Measurements from ENCODE around the gene RMP24.
A peak's percentile ranks its signal among the peaks of the same experiment; 100 is the strongest.

Gene RMP24

GRCh38 chr18:35972197-35973000 is at the start of gene RMP24:
RMP24 (plus strand) TSS chr18:35972679.
- peaks cover 5% of the 10 kb centered on the region for H3K36me3 ChIP-seq (ENCODE audit: control insufficient read depth, insufficient read depth, low read length)
- H3K9me3 ChIP-seq (ENCODE audit: control insufficient read depth, insufficient read depth, low read length), result no peaks in the 10 kb centered on the region
- H3K27me3 ChIP-seq (ENCODE audit: control insufficient read depth, insufficient read depth, low read length), result no peaks in the 10 kb centered on the region
- peaks cover 6% of the 10 kb centered on the region for H3K4me1 ChIP-seq (ENCODE audit: control insufficient read depth, insufficient read depth, low read length)
- peak; percentile 90 to 99 (median 96) for DNase-seq (ENCODE audit: low read depth in 4 of 6, low spot score in 6 of 6)
- under 1% methylated on average over 73 of the region's 73 CpGs for WGBS (ENCODE audit: insufficient coverage)
- peak within 1 kb of the TSS; percentile 92 for H3K4me3 ChIP-seq (ENCODE audit: low read depth, low read length)
- H3K27ac ChIP-seq (ENCODE audit: low read depth, low read length), result peak within 1 kb of the TSS; percentile 93

DNA sequence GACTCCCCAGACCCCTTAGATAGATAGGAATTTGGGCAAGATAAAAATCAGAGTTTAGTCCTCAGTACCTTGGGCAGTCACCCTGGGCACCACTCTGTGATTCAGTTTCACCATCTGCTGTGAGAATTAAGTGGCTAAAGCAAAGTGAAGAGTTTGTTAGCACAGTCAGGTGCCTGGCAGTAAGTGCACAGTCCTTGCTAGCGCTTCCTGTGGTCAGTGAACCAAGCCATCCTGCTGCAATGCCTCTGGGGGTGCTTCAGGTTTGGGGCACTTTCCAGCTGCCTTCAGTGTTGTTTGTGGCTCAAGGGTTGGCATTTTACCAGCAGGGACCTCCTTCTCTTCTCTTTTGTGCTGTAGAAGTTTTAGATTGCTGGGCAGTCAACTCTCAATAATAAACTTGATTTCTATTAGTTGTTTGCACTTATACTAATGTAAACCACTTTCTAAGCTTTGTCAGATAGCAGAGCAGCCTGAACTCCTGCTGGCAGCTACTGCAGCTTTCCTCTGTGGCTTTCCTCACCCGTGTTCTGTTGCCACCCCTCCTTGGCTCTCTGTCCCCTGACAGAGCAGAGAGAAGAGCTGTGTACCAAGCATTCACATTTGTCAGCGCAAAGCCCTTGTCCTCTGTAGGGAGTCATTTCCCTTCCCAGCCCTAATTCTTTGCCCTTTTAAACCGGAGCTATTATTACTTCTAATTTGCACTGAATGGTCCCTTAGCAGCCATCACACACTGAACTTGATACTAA is 48.4 kb upstream of the RMP24 start:
- no peaks in the 10 kb centered on the region for H3K27me3 ChIP-seq (ENCODE audit: control insufficient read depth, insufficient read depth, low read length)
- DNase-seq (ENCODE audit: low read depth in 4 of 6, low spot score in 6 of 6), result peak in 4 of 6 donors; percentile 17 to 91 (median 30)
- H3K4me3 ChIP-seq (ENCODE audit: low read depth, low read length), result no peak overlapping the region
- no peaks in the 10 kb centered on the region for H3K36me3 ChIP-seq (ENCODE audit: control insufficient read depth, insufficient read depth, low read length)
- H3K9me3 ChIP-seq (ENCODE audit: control insufficient read depth, insufficient read depth, low read length), result no peaks in the 10 kb centered on the region
- H3K27ac ChIP-seq (ENCODE audit: low read depth, low read length), result no peak overlapping the region
- H3K4me1 ChIP-seq (ENCODE audit: control insufficient read depth, insufficient read depth, low read length), result no peaks in the 10 kb centered on the region
- WGBS (ENCODE audit: insufficient coverage), result 6% methylated on average over 3 of the region's 4 CpGs

DNA sequence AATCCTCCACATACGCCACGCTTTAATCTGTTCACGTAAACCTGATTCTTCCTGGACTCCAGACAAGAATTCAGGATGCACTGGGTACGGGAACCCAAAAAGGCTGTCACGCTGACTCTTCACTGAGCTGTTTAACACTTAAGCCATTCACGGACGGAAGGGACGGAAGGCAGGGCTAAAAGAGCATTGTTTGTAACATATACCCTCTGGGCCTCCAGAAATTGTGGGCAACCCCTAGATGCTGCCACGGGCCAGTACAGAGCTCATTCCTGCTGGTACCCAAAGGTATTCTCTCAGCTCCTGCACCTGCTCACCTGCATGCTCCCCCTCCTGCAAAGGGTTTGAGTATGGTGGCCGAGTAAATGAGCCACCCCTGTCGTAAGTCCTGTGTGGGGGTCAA is 45.6 kb upstream of the RMP24 start:
- DNase-seq (ENCODE audit: low read depth in 4 of 6, low spot score in 6 of 6), result no peak
- Histone ChIP-seq H3K27me3 (ENCODE audit: control insufficient read depth, insufficient read depth, low read length) (no peaks in the 10 kb centered on the region), H3K36me3 (ENCODE audit: control insufficient read depth, insufficient read depth, low read length) (no peaks in the 10 kb centered on the region), H3K9me3 (ENCODE audit: control insufficient read depth, insufficient read depth, low read length) (peaks cover 3% of the 10 kb centered on the region), H3K4me1 (ENCODE audit: control insufficient read depth, insufficient read depth, low read length) (no peaks in the 10 kb centered on the region), H3K4me3 (ENCODE audit: low read depth, low read length) (no peak overlapping the region), H3K27ac (ENCODE audit: low read depth, low read length) (no peak overlapping the region)
- 98% methylated on average over 5 of the region's 11 CpGs for WGBS (ENCODE audit: insufficient coverage)

- H3K4me1 ChIP-seq (ENCODE audit: control insufficient read depth, insufficient read depth, low read length), result no peaks in the 10 kb centered on the region
- H3K27ac ChIP-seq (ENCODE audit: low read depth, low read length), result no peak overlapping the region
- H3K4me3 ChIP-seq (ENCODE audit: low read depth, low read length), result no peak overlapping the region
- no peaks in the 10 kb centered on the region for H3K36me3 ChIP-seq (ENCODE audit: control insufficient read depth, insufficient read depth, low read length)
- H3K27me3 ChIP-seq (ENCODE audit: control insufficient read depth, insufficient read depth, low read length), result no peaks in the 10 kb centered on the region
- WGBS (ENCODE audit: insufficient coverage), result no CpG with 5 or more reads among the region's 3 CpGs
- DNase-seq (ENCODE audit: low read depth in 4 of 6, low spot score in 6 of 6), result no peak
- peaks cover 3% of the 10 kb centered on the region for H3K9me3 ChIP-seq (ENCODE audit: control insufficient read depth, insufficient read depth, low read length)
Measured at GRCh38 chr18:35927430-35927829, 45.0 kb upstream of the RMP24 start.

GRCh38 chr18:35933982-35934381 is 38.5 kb upstream of the RMP24 start:
- H3K27ac ChIP-seq (ENCODE audit: low read depth, low read length), result no peak overlapping the region
- 63% methylated on average over 4 of the region's 8 CpGs for WGBS (ENCODE audit: insufficient coverage)
- H3K4me3 ChIP-seq (ENCODE audit: low read depth, low read length), result no peak overlapping the region
- H3K9me3 ChIP-seq (ENCODE audit: control insufficient read depth, insufficient read depth, low read length), result peaks cover 3% of the 10 kb centered on the region
- no peak for DNase-seq (ENCODE audit: low read depth in 4 of 6, low spot score in 6 of 6)
- no peaks in the 10 kb centered on the region for H3K27me3 ChIP-seq (ENCODE audit: control insufficient read depth, insufficient read depth, low read length)
- H3K4me1 ChIP-seq (ENCODE audit: control insufficient read depth, insufficient read depth, low read length), result no peaks in the 10 kb centered on the region
- H3K36me3 ChIP-seq (ENCODE audit: control insufficient read depth, insufficient read depth, low read length), result no peaks in the 10 kb centered on the region

DNA sequence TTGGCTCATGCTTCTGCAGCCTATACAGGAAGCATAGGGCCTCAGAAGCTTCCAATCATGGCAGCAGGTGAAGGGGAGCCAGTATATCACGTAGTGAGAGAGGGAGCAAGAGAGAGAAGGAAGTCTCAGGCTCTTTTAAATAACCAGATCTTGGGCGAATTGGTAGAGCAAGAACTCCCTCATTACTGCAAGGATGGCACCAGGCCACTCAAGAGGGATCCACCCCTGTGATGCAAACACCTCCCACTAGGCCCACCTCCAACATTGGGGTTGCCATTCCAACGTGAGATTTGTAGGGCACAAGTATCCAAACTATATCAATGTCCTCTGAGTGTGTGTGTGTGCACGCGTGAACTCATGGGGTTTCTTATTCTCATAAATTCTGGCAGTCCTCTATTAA is 37.6 kb upstream of the RMP24 start:
- H3K9me3 ChIP-seq (ENCODE audit: control insufficient read depth, insufficient read depth, low read length), result peaks cover 3% of the 10 kb centered on the region
- H3K27me3 ChIP-seq (ENCODE audit: control insufficient read depth, insufficient read depth, low read length), result no peaks in the 10 kb centered on the region

DNA sequence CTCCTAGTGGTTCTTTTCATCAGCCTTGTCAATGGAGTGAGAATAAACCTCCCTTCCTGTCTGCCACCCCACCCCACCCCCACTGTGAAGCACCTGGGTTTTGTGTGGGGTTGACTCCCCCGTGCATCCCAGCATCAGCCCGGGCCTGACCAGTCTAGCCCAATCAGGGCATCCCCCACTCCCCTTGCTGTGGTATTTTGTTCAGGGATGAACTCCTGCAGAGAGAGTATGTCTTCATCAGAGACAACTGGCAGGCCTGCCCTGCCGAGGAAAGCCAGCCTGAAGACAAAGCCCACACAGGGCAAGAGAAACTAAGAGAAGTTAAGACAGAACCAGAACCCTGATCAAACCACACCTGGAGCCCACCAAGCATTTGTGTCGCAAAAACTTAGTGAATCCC is 36.7 kb upstream of the RMP24 start:
- H3K9me3 ChIP-seq (ENCODE audit: control insufficient read depth, insufficient read depth, low read length), result no peaks in the 10 kb centered on the region
- H3K27me3 ChIP-seq (ENCODE audit: control insufficient read depth, insufficient read depth, low read length), result no peaks in the 10 kb centered on the region
- no peaks in the 10 kb centered on the region for H3K4me1 ChIP-seq (ENCODE audit: control insufficient read depth, insufficient read depth, low read length)
- no peak overlapping the region for H3K4me3 ChIP-seq (ENCODE audit: low read depth, low read length)
- DNase-seq (ENCODE audit: low read depth in 4 of 6, low spot score in 6 of 6), result no peak
- no peaks in the 10 kb centered on the region for H3K36me3 ChIP-seq (ENCODE audit: control insufficient read depth, insufficient read depth, low read length)
- WGBS (ENCODE audit: insufficient coverage), result no CpG with 5 or more reads among the region's 4 CpGs
- H3K27ac ChIP-seq (ENCODE audit: low read depth, low read length), result no peak overlapping the region

More for the DNA sequence above, 37.6 kb upstream of the RMP24 start:
- no peak overlapping the region for H3K4me3 ChIP-seq (ENCODE audit: low read depth, low read length)
- no peaks in the 10 kb centered on the region for H3K4me1 ChIP-seq (ENCODE audit: control insufficient read depth, insufficient read depth, low read length)
- H3K27ac ChIP-seq (ENCODE audit: low read depth, low read length), result no peak overlapping the region
- no peaks in the 10 kb centered on the region for H3K36me3 ChIP-seq (ENCODE audit: control insufficient read depth, insufficient read depth, low read length)
- 92% methylated on average over 2 of the region's 5 CpGs for WGBS (ENCODE audit: insufficient coverage)
- no peak for DNase-seq (ENCODE audit: low read depth in 4 of 6, low spot score in 6 of 6)

GRCh38 chr18:35936951-35937350 is 35.5 kb upstream of the RMP24 start:
- H3K9me3 ChIP-seq (ENCODE audit: control insufficient read depth, insufficient read depth, low read length), result no peaks in the 10 kb centered on the region
- no peak overlapping the region for H3K27ac ChIP-seq (ENCODE audit: low read depth, low read length)
- no peak for DNase-seq (ENCODE audit: low read depth in 4 of 6, low spot score in 6 of 6)
- H3K4me3 ChIP-seq (ENCODE audit: low read depth, low read length), result no peak overlapping the region
- no peaks in the 10 kb centered on the region for H3K27me3 ChIP-seq (ENCODE audit: control insufficient read depth, insufficient read depth, low read length)
- H3K4me1 ChIP-seq (ENCODE audit: control insufficient read depth, insufficient read depth, low read length), result no peaks in the 10 kb centered on the region
- 81% methylated on average over 1 of the region's 1 CpG for WGBS (ENCODE audit: insufficient coverage)
- H3K36me3 ChIP-seq (ENCODE audit: control insufficient read depth, insufficient read depth, low read length), result no peaks in the 10 kb centered on the region

DNA sequence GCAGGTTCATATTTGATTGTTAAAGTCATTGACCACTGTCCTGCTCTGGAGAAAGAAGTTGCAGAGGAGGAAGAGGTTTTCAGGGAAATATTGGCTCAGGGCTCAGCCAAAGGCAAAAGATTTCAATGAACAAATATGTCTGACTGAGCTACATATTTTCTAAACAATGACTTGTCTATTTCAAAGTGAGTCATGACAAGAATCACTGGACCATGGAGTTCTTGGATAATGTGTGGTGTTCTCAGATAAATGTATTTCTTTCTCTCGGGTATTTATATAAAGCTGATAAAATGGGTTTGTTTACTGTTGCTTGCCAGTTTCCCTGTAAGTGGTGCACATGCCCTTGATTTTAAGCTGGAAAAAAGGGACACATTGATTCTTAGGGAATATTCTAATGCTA is 34.3 kb upstream of the RMP24 start:
- WGBS (ENCODE audit: insufficient coverage), result no CpG with 5 or more reads among the region's 1 CpG
- H3K4me3 ChIP-seq (ENCODE audit: low read depth, low read length), result no peak overlapping the region
- no peaks in the 10 kb centered on the region for H3K36me3 ChIP-seq (ENCODE audit: control insufficient read depth, insufficient read depth, low read length)
- no peaks in the 10 kb centered on the region for H3K4me1 ChIP-seq (ENCODE audit: control insufficient read depth, insufficient read depth, low read length)
- no peaks in the 10 kb centered on the region for H3K9me3 ChIP-seq (ENCODE audit: control insufficient read depth, insufficient read depth, low read length)
- H3K27ac ChIP-seq (ENCODE audit: low read depth, low read length), result no peak overlapping the region
- no peak for DNase-seq (ENCODE audit: low read depth in 4 of 6, low spot score in 6 of 6)
- no peaks in the 10 kb centered on the region for H3K27me3 ChIP-seq (ENCODE audit: control insufficient read depth, insufficient read depth, low read length)

- no CpG with 5 or more reads among the region's 1 CpG for WGBS (ENCODE audit: insufficient coverage)
- H3K36me3 ChIP-seq (ENCODE audit: control insufficient read depth, insufficient read depth, low read length), result no peaks in the 10 kb centered on the region
- no peaks in the 10 kb centered on the region for H3K9me3 ChIP-seq (ENCODE audit: control insufficient read depth, insufficient read depth, low read length)
- no peaks in the 10 kb centered on the region for H3K4me1 ChIP-seq (ENCODE audit: control insufficient read depth, insufficient read depth, low read length)
- no peak for DNase-seq (ENCODE audit: low read depth in 4 of 6, low spot score in 6 of 6)
- no peaks in the 10 kb centered on the region for H3K27me3 ChIP-seq (ENCODE audit: control insufficient read depth, insufficient read depth, low read length)
- no peak overlapping the region for H3K27ac ChIP-seq (ENCODE audit: low read depth, low read length)
- H3K4me3 ChIP-seq (ENCODE audit: low read depth, low read length), result no peak overlapping the region
Measured at GRCh38 chr18:35938562-35938961, 33.9 kb upstream of the RMP24 start.

Data from spinal cord (tissue), 9 donors.